ENCODE measurements around the gene FADD. TPM values are rescaled to one million over a fixed set of nuclear protein-coding genes. Genes with fewer than 3 reads are reported as not detected.

The FADD gene
- total RNA-seq, 1 experiment from 2014 or later = 40.2 TPM

GRCh38 chr11:70233034-70233433, 29.9 kb downstream of the FADD start:
- Mint-ChIP-seq H3K9me3 (ENCODE audit: low read depth, unreplicated experiment) (no peaks in the 10 kb centered on the region), H3K4me1 (ENCODE audit: low read depth, unreplicated experiment) (peaks cover 15% of the 10 kb centered on the region), H3K36me3 (ENCODE audit: insufficient read depth, unreplicated experiment) (peaks cover 6% of the 10 kb centered on the region), H3K27ac (ENCODE audit: unreplicated experiment) (peak overlapping the region; percentile 91), H3K4me3 (ENCODE audit: low read depth, unreplicated experiment) (peak overlapping the region; percentile 43), H3K27me3 (ENCODE audit: unreplicated experiment) (no peaks in the 10 kb centered on the region)
- no peak for TF ChIP-seq CTCF (IDR thresholded peaks at IDR 0.05; ENCODE audit: unreplicated experiment)
- DNase-seq = no peak
- intact Hi-C loops (cut with micrococcal nuclease; ENCODE audit: unreplicated experiment) = loop anchor here (5.0 kb wide), 1 partner anchor 39 kb away; the partner anchor contains the start of gene PPFIA1
- BruUV-seq (replicated peaks) = no TSS peak
- CTCF ChIA-PET = interaction anchor here (0.6 to 1.4 kb wide), 4 partner anchors 22 to 183 kb away, joined by 3 read pairs; no protein-coding TSS in a partner anchor

GRCh38 chr11:70233511-70233934, 30.4 kb downstream of the FADD start:
- no TSS peak for BruUV-seq (replicated peaks)
- Mint-ChIP-seq H3K4me1 (ENCODE audit: low read depth, unreplicated experiment) (peaks cover 15% of the 10 kb centered on the region), H3K9me3 (ENCODE audit: low read depth, unreplicated experiment) (no peaks in the 10 kb centered on the region), H3K27ac (ENCODE audit: unreplicated experiment) (peak overlapping the region; percentile 91), H3K4me3 (ENCODE audit: low read depth, unreplicated experiment) (peak overlapping the region; percentile 43), H3K27me3 (ENCODE audit: unreplicated experiment) (no peaks in the 10 kb centered on the region), H3K36me3 (ENCODE audit: insufficient read depth, unreplicated experiment) (peaks cover 6% of the 10 kb centered on the region)
- no peak for TF ChIP-seq CTCF (IDR thresholded peaks at IDR 0.05; ENCODE audit: unreplicated experiment)
- CTCF ChIA-PET = interaction anchor here (0.6 to 1.4 kb wide), 3 partner anchors 22 to 183 kb away, joined by 3 read pairs; no protein-coding TSS in a partner anchor
- DNase-seq = peak; percentile 86
- intact Hi-C loops (cut with micrococcal nuclease; ENCODE audit: unreplicated experiment) = loop anchor here (5.0 kb wide), 1 partner anchor 39 kb away; the partner anchor contains the start of gene PPFIA1

GRCh38 chr11:70233962-70234361, 30.9 kb downstream of the FADD start:
- Mint-ChIP-seq H3K36me3 (ENCODE audit: insufficient read depth, unreplicated experiment) (peaks cover 6% of the 10 kb centered on the region), H3K4me3 (ENCODE audit: low read depth, unreplicated experiment) (peak overlapping the region; percentile 43), H3K4me1 (ENCODE audit: low read depth, unreplicated experiment) (peaks cover 15% of the 10 kb centered on the region), H3K9me3 (ENCODE audit: low read depth, unreplicated experiment) (no peaks in the 10 kb centered on the region), H3K27ac (ENCODE audit: unreplicated experiment) (peak overlapping the region; percentile 91), H3K27me3 (ENCODE audit: unreplicated experiment) (no peaks in the 10 kb centered on the region)
- BruUV-seq (replicated peaks) = TSS peak; percentile 72
- CTCF ChIA-PET = interaction anchor here (1.1 to 1.4 kb wide), 2 partner anchors 23 to 100 kb away, joined by 3 read pairs; no protein-coding TSS in a partner anchor
- DNase-seq = no peak
- intact Hi-C loops (cut with micrococcal nuclease; ENCODE audit: unreplicated experiment) = loop anchor here (5.0 kb wide), 1 partner anchor 38 kb away; the partner anchor contains the start of gene PPFIA1
- no peak for TF ChIP-seq CTCF (IDR thresholded peaks at IDR 0.05; ENCODE audit: unreplicated experiment)

GRCh38 chr11:70240337-70240736, 37.2 kb downstream of the FADD start:
- Mint-ChIP-seq H3K36me3 (ENCODE audit: insufficient read depth, unreplicated experiment) (no peaks in the 10 kb centered on the region), H3K4me1 (ENCODE audit: low read depth, unreplicated experiment) (peaks cover 19% of the 10 kb centered on the region), H3K9me3 (ENCODE audit: low read depth, unreplicated experiment) (peaks cover 6% of the 10 kb centered on the region), H3K27ac (ENCODE audit: unreplicated experiment) (no peak overlapping the region), H3K27me3 (ENCODE audit: unreplicated experiment) (peaks cover 16% of the 10 kb centered on the region), H3K4me3 (ENCODE audit: low read depth, unreplicated experiment) (no peak overlapping the region)
- DNase-seq = no peak
- intact Hi-C loops (cut with micrococcal nuclease; ENCODE audit: unreplicated experiment) = no loop called here
- CTCF ChIA-PET = interaction anchor here (0.5 kb wide), 1 partner anchor 498 kb away, joined by 5 read pairs; no protein-coding TSS in a partner anchor
- no TSS peak for BruUV-seq (replicated peaks)
- TF ChIP-seq CTCF (IDR thresholded peaks at IDR 0.05; ENCODE audit: unreplicated experiment) = no peak

Data from Calu3 (cell line).